Astrocyte of the spinal cord (primary cell): ENCODE data around the gene CORO1C.
A peak's percentile ranks its signal among the peaks of the same experiment; 100 is the strongest.

Source experiments
- DNase-seq: peaks from one replicate; pipeline ENCODE4 v3.0.0; 2011; ENCODE audit warnings: low read depth, low spot score
- H3K4me3 ChIP-seq: 2 replicates; pipeline ENCODE4 v1.5.1; 2011; ENCODE audit warnings: low read depth, mild to moderate bottlenecking, low read length, moderate library complexity
- CTCF ChIP-seq: IDR thresholded peaks from 2 replicates; pipeline ENCODE4 v1.5.1; 2012; ENCODE audit warnings: low read depth, mild to moderate bottlenecking, low read length, inconsistent platforms
- in situ Hi-C: cut with HindIII; loops from 2 replicates; pipeline ENCODE4 v1.10.0; 2017; ENCODE audit warnings: low sequenced_read_pairs

CORO1C gene

GRCh38 chr12:108611884-108612415, 119.4 kb downstream of the CORO1C start:
- in situ Hi-C loops = no loop called here
- peak; percentile 91 for DNase-seq
- TF ChIP-seq CTCF = peak; percentile 46
- no peak overlapping the region for H3K4me3 ChIP-seq

GRCh38 chr12:108610856-108611605, 120.3 kb downstream of the CORO1C start:
- DNase-seq = no peak
- in situ Hi-C loops = no loop called here
- no peak for TF ChIP-seq CTCF
- H3K4me3 ChIP-seq = no peak overlapping the region

DNA sequence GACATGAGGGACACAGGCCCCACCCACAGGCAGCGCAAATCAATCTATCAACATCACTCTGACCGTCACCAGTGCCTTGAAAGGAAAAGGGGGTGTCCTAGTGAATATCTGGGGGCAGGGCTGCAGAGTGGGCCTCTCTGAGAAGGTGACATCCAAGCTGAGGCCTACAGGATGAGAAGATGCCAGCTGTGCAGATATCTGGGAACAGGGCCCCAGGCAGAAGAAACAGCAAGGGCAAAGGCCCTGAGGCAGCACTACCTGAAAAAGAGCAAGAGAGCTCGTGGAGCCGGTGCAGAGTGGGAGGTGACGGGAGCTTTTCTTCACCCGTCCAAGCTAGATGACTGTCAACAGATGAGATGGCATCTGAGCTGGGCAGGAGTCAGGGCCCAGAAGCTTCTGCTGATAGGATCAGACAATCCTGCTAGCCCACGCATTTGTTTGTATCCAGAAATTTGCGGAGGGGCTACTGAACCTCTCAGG, 120.9 kb downstream of the CORO1C start:
- in situ Hi-C loops = no loop called here
- no peak overlapping the region for H3K4me3 ChIP-seq
- DNase-seq = no peak
- no peak for TF ChIP-seq CTCF

- peak; percentile 84 for DNase-seq
- in situ Hi-C loops = no loop called here
- TF ChIP-seq CTCF = no peak
- H3K4me3 ChIP-seq = no peak overlapping the region
Measured at GRCh38 chr12:108609537-108610335, 121.6 kb downstream of the CORO1C start.

GRCh38 chr12:108608616-108609015, 122.7 kb downstream of the CORO1C start:
- H3K4me3 ChIP-seq = no peak overlapping the region
- no peak for TF ChIP-seq CTCF
- DNase-seq = no peak
- in situ Hi-C loops = no loop called here

GRCh38 chr12:108607981-108608600, 123.2 kb downstream of the CORO1C start:
- TF ChIP-seq CTCF = no peak
- DNase-seq = no peak
- in situ Hi-C loops = no loop called here
- no peak overlapping the region for H3K4me3 ChIP-seq
